ENCODE data around the gene DNAH3. TPM values are rescaled to one million over a fixed set of nuclear protein-coding genes. Genes with fewer than 3 reads are reported as not detected.

Gene DNAH3
- total RNA-seq, 1 experiment from 2014 or later, result 4.4 TPM

GRCh38 chr16:21162661-21163151 is 12.1 kb upstream of the DNAH3 start:
- H3K27me3 Mint-ChIP-seq (ENCODE audit: insufficient read depth, unreplicated experiment), result no peaks in the 10 kb centered on the region
- TF ChIP-seq CTCF (IDR thresholded peaks at IDR 0.05; ENCODE audit: insufficient read depth in 1 of 2, low read depth in 1 of 2, low read length in 1 of 2, severe bottlenecking in 1 of 2, unreplicated experiment in 1 of 2), result no peak
- intact Hi-C loops (cut with micrococcal nuclease; ENCODE audit: unreplicated experiment), result no loop called here
- H3K4me3 Mint-ChIP-seq (ENCODE audit: unreplicated experiment), result no peak overlapping the region
- no peak for DNase-seq
- CTCF ChIA-PET, result no interaction called here
- H3K4me1 Mint-ChIP-seq (ENCODE audit: low read depth, unreplicated experiment), result no peaks in the 10 kb centered on the region
- POLR2A ChIA-PET, result interaction anchor here (0.7 kb wide), 1 partner anchor 478 kb away, joined by 4 read pairs; no protein-coding TSS in a partner anchor
- Histone ChIP-seq H3K9me3 (no peaks in the 10 kb centered on the region), H3K27me3 (replicated peaks; ENCODE audit: control insufficient read depth, insufficient read depth, low read length) (no peaks in the 10 kb centered on the region), H3K4me3 (ENCODE audit: low read depth, low read length) (no peak overlapping the region), H3K4me1 (no peaks in the 10 kb centered on the region), H3K36me3 (ENCODE audit: control insufficient read depth, insufficient read depth, low read length) (no peaks in the 10 kb centered on the region)
- peaks cover 22% of the 10 kb centered on the region for H3K36me3 Mint-ChIP-seq (ENCODE audit: insufficient read depth, unreplicated experiment)
- no peak overlapping the region for H3K27ac Mint-ChIP-seq (ENCODE audit: unreplicated experiment)
- BruUV-seq (replicated peaks), result no TSS peak
- no peaks in the 10 kb centered on the region for H3K9me3 Mint-ChIP-seq (ENCODE audit: unreplicated experiment)

- Histone ChIP-seq H3K36me3 (ENCODE audit: control insufficient read depth, insufficient read depth, low read length) (no peaks in the 10 kb centered on the region), H3K4me3 (ENCODE audit: low read depth, low read length) (no peak overlapping the region), H3K9me3 (no peaks in the 10 kb centered on the region), H3K4me1 (no peaks in the 10 kb centered on the region), H3K27me3 (replicated peaks; ENCODE audit: control insufficient read depth, insufficient read depth, low read length) (no peaks in the 10 kb centered on the region)
- intact Hi-C loops (cut with micrococcal nuclease; ENCODE audit: unreplicated experiment), result no loop called here
- no peaks in the 10 kb centered on the region for H3K9me3 Mint-ChIP-seq (ENCODE audit: unreplicated experiment)
- no peak overlapping the region for H3K4me3 Mint-ChIP-seq (ENCODE audit: unreplicated experiment)
- TF ChIP-seq CTCF (IDR thresholded peaks at IDR 0.05; ENCODE audit: insufficient read depth in 1 of 2, low read depth in 1 of 2, low read length in 1 of 2, severe bottlenecking in 1 of 2, unreplicated experiment in 1 of 2), result no peak
- ChIA-PET CTCF (no interaction called here), POLR2A (no interaction called here)
- H3K27ac Mint-ChIP-seq (ENCODE audit: unreplicated experiment), result no peak overlapping the region
- no peak for DNase-seq
- peaks cover 22% of the 10 kb centered on the region for H3K36me3 Mint-ChIP-seq (ENCODE audit: insufficient read depth, unreplicated experiment)
- no peaks in the 10 kb centered on the region for H3K27me3 Mint-ChIP-seq (ENCODE audit: insufficient read depth, unreplicated experiment)
- no peaks in the 10 kb centered on the region for H3K4me1 Mint-ChIP-seq (ENCODE audit: low read depth, unreplicated experiment)
- BruUV-seq (replicated peaks), result no TSS peak
Measured at GRCh38 chr16:21161211-21161610, 10.6 kb upstream of the DNAH3 start.

GRCh38 chr16:21160276-21160675 is 9.6 kb upstream of the DNAH3 start:
- Histone ChIP-seq H3K4me1 (no peaks in the 10 kb centered on the region), H3K4me3 (ENCODE audit: low read depth, low read length) (no peak overlapping the region), H3K27me3 (replicated peaks; ENCODE audit: control insufficient read depth, insufficient read depth, low read length) (no peaks in the 10 kb centered on the region), H3K9me3 (no peaks in the 10 kb centered on the region), H3K36me3 (ENCODE audit: control insufficient read depth, insufficient read depth, low read length) (no peaks in the 10 kb centered on the region)
- intact Hi-C loops (cut with micrococcal nuclease; ENCODE audit: unreplicated experiment), result no loop called here
- Mint-ChIP-seq H3K4me1 (ENCODE audit: low read depth, unreplicated experiment) (no peaks in the 10 kb centered on the region), H3K27me3 (ENCODE audit: insufficient read depth, unreplicated experiment) (no peaks in the 10 kb centered on the region), H3K9me3 (ENCODE audit: unreplicated experiment) (no peaks in the 10 kb centered on the region), H3K27ac (ENCODE audit: unreplicated experiment) (no peak overlapping the region), H3K36me3 (ENCODE audit: insufficient read depth, unreplicated experiment) (peaks cover 22% of the 10 kb centered on the region), H3K4me3 (ENCODE audit: unreplicated experiment) (no peak overlapping the region)
- BruUV-seq (replicated peaks), result no TSS peak
- no peak for TF ChIP-seq CTCF (IDR thresholded peaks at IDR 0.05; ENCODE audit: insufficient read depth in 1 of 2, low read depth in 1 of 2, low read length in 1 of 2, severe bottlenecking in 1 of 2, unreplicated experiment in 1 of 2)
- DNase-seq, result no peak
- ChIA-PET POLR2A (no interaction called here), CTCF (no interaction called here)

Measured in Caco-2 (cell line).